ENCODE results near the gene ITIH1. TPM values are rescaled to one million over a fixed set of nuclear protein-coding genes. Genes with fewer than 3 reads are reported as not detected.

The ITIH1 gene
- total and polyA plus RNA-seq, 9 of the 15 experiments (the other 6 are each of a cell fraction or from before 2014, with no cell fraction given): 0.31 TPM; not detected in 8

DNA sequence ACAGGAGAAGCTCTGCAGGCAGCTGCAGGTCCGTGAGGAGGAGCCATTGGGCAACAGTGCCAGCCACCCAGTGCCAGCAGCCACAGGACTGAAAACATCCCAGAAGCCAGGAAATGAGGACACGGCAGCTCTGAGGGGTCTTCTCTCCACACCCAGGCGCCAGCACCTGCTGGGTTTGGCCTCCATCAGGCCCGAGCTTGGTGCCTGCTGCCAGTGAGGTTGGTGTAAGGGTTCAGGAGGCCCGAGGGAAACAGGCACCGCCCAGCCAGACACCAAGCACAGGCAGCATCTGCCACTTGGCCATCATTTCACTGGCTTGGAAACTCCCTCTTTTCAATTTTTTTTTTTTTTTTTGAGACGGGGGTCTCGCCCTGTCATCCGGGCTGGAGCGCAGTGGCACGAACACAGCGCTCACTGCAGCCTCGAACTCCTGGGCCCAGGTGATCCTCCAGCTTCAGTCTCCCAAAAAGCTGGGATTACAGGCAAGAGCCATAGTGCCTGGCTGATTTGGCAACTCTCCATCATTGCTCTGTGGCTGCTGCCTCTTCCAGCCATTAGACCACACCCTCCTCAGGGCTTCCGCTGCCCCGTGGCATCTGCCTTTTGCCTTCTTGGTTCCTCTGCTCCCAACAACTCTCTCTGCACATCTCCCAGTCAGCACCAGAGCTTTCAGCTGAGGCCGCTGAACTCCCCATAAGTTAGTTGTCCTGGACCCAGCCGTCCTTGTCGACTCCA is 15.7 kb downstream of the ITIH1 start:
- no peak overlapping the region for H3K4me2 ChIP-seq (ENCODE audit: insufficient read depth, low read length)
- WGBS (ENCODE audit: insufficient coverage, low coverage, missing lambda C conversion rate): 16% methylated on average over 6 of the region's 18 CpGs
- no peak for FAIRE-seq

DNA sequence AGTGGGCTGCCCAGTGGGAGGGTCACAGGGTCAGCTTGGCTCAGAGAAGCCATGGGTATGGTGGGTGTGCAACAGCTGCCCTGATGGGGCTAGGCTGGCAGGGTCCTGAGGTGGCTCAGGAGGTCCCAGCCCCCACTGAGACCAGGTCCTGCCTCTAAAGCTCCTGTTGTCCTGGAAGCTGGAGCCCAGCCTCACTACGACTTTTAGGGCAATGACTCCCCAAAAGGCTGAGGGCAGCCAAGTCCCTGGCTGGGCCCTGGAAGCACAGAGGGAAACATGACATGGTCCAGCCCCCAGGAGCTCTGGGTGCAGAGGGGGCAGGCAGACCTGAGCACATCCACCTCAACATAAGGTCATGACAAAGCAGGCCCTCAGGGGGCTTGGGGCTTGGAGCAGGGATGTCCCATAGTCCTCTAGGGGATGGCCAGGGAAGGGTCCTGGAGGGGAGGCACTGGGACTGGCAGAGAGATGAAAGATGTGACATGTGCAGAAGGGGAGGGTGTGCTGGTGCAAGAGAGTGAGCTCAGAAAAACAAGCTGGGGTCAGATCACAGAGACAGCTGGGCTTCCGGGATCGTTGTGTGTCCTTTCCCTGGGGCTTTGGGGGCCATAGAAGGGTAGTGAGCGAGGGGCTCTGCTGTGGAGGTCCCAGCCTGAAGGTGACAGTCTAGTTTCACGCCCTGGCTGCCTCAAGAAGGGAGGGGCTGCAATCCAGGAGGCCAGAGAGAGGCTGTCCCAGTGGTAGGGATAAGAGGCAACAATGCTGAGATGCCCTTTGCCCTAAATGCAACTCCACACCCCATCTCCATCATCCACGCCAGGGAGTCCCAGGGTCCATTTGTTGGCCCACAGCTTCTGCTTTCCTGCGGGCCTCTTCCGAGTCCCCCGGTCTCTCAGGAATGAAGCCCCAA is 16.6 kb downstream of the ITIH1 start:
- H3K4me3 ChIP-seq: no peak overlapping the region
- H3K9me3 ChIP-seq (replicated peaks; ENCODE audit: control insufficient read depth, insufficient read depth, low read depth, low read length): no peaks in the 10 kb centered on the region
- intact Hi-C loops (cut with micrococcal nuclease) (no loop called here), in situ Hi-C loops (cut with MboI) (no loop called here)
- no peaks in the 10 kb centered on the region for H3K36me3 ChIP-seq (ENCODE audit: control insufficient read depth, insufficient read depth, low read length)
- peaks cover 0 to 12% of the 10 kb centered on the region in 2 experiments; a peak in 2 of 5 replicates for H3K4me1 ChIP-seq (replicated peaks in 1 of 2; ENCODE audit: control insufficient read depth in 2 of 2, insufficient read depth in 2 of 2, low read length in 2 of 2)
- CTCF ChIA-PET (ENCODE audit: low intra/inter-chr PET ratio): no interaction called here
- peaks cover 0 to 26% of the 10 kb centered on the region in 2 experiments; a peak in 3 of 5 replicates for H3K27me3 ChIP-seq (ENCODE audit: control insufficient read depth in 2 of 2, insufficient read depth in 2 of 2, low read length in 2 of 2)
- POLR2A ChIA-PET: no interaction called here
- ATAC-seq (no peak), DNase-seq (ENCODE audit: extremely low read depth in 1 of 4, low spot score in 3 of 4) (no peak), FAIRE-seq (no peak)
- no peak overlapping the region for H3K9ac ChIP-seq (ENCODE audit: insufficient read depth in 1 of 2, low read depth in 2 of 2, low read length in 2 of 2)
- H3K79me2 ChIP-seq (ENCODE audit: control insufficient read depth, insufficient read depth, low read length): no peaks in the 10 kb centered on the region
- no peak overlapping the region for H2AFZ ChIP-seq (ENCODE audit: low read depth, low read length)
- H3K4me2 ChIP-seq (ENCODE audit: insufficient read depth, low read length): no peak overlapping the region
- no peak overlapping the region for H3K27ac ChIP-seq (ENCODE audit: extremely low read depth, low read depth, low read length)
- no TSS peak for BruUV-seq (replicated peaks)
- no peaks in the 10 kb centered on the region for H4K20me1 ChIP-seq (replicated peaks; ENCODE audit: control insufficient read depth, insufficient read depth, low read length)
- WGBS (ENCODE audit: insufficient coverage, low coverage, missing lambda C conversion rate): 39% methylated on average over 7 of the region's 9 CpGs
- H3K9me1 ChIP-seq (ENCODE audit: control insufficient read depth, insufficient read depth, low read length): no peaks in the 10 kb centered on the region
- TF ChIP-seq, protein P1, sequence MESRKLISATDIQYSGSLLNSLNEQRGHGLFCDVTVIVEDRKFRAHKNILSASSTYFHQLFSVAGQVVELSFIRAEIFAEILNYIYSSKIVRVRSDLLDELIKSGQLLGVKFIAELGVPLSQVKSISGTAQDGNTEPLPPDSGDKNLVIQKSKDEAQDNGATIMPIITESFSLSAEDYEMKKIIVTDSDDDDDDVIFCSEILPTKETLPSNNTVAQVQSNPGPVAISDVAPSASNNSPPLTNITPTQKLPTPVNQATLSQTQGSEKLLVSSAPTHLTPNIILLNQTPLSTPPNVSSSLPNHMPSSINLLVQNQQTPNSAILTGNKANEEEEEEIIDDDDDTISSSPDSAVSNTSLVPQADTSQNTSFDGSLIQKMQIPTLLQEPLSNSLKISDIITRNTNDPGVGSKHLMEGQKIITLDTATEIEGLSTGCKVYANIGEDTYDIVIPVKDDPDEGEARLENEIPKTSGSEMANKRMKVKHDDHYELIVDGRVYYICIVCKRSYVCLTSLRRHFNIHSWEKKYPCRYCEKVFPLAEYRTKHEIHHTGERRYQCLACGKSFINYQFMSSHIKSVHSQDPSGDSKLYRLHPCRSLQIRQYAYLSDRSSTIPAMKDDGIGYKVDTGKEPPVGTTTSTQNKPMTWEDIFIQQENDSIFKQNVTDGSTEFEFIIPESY (CRISPR knock-in tag; IDR thresholded peaks at IDR 0.05): no peak
- TF ChIP-seq FOSL1 (tag; conservative IDR thresholded peaks at IDR 0.05) (no peak), YY1 (IDR thresholded peaks at IDR 0.05; ENCODE audit: borderline replicate concordance in 1 of 3, control insufficient read depth in 1 of 3, extremely low read depth in 1 of 3, insufficient read depth in 3 of 3, insufficient read length in 1 of 3, insufficient replicate concordance in 2 of 3, low read depth in 1 of 3, low read length in 2 of 3) (no peak), GTF2E2 (tag; IDR thresholded peaks at IDR 0.05) (no peak), MCM3 (IDR thresholded peaks at IDR 0.05) (no peak)
- TF ChIP-seq, protein P2, sequence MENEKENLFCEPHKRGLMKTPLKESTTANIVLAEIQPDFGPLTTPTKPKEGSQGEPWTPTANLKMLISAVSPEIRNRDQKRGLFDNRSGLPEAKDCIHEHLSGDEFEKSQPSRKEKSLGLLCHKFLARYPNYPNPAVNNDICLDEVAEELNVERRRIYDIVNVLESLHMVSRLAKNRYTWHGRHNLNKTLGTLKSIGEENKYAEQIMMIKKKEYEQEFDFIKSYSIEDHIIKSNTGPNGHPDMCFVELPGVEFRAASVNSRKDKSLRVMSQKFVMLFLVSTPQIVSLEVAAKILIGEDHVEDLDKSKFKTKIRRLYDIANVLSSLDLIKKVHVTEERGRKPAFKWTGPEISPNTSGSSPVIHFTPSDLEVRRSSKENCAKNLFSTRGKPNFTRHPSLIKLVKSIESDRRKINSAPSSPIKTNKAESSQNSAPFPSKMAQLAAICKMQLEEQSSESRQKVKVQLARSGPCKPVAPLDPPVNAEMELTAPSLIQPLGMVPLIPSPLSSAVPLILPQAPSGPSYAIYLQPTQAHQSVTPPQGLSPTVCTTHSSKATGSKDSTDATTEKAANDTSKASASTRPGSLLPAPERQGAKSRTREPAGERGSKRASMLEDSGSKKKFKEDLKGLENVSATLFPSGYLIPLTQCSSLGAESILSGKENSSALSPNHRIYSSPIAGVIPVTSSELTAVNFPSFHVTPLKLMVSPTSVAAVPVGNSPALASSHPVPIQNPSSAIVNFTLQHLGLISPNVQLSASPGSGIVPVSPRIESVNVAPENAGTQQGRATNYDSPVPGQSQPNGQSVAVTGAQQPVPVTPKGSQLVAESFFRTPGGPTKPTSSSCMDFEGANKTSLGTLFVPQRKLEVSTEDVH (IDR thresholded peaks at IDR 0.05; ENCODE audit: low read depth, partially characterized antibody): no peak

More for the DNA sequence above, 15.7 kb downstream of the ITIH1 start:
- no peak overlapping the region for H3K27ac ChIP-seq (ENCODE audit: extremely low read depth, low read depth, low read length)
- H3K36me3 ChIP-seq (ENCODE audit: control insufficient read depth, insufficient read depth, low read length): no peaks in the 10 kb centered on the region
- H3K9me1 ChIP-seq (ENCODE audit: control insufficient read depth, insufficient read depth, low read length): no peaks in the 10 kb centered on the region
- ChIA-PET POLR2A (interaction anchor here (1.9 kb wide), 1 partner anchor 22 kb away, joined by 7 read pairs; the partner anchor contains the start of gene NEK4), CTCF (ENCODE audit: low intra/inter-chr PET ratio) (no interaction called here)
- no peaks in the 10 kb centered on the region for H3K79me2 ChIP-seq (ENCODE audit: control insufficient read depth, insufficient read depth, low read length)
- H3K9ac ChIP-seq (ENCODE audit: insufficient read depth in 1 of 2, low read depth in 2 of 2, low read length in 2 of 2): no peak overlapping the region; a peak in 1 of 4 replicates
- no peak for TF ChIP-seq NFATC3 (IDR thresholded peaks at IDR 0.05)
- DNase-seq (ENCODE audit: extremely low read depth in 1 of 4, low spot score in 3 of 4): no peak
- peaks cover 0 to 26% of the 10 kb centered on the region in 2 experiments; a peak in 3 of 5 replicates for H3K27me3 ChIP-seq (ENCODE audit: control insufficient read depth in 2 of 2, insufficient read depth in 2 of 2, low read length in 2 of 2)
- peaks cover 0 to 8% of the 10 kb centered on the region in 2 experiments; a peak in 2 of 5 replicates for H3K4me1 ChIP-seq (replicated peaks in 1 of 2; ENCODE audit: control insufficient read depth in 2 of 2, insufficient read depth in 2 of 2, low read length in 2 of 2)
- H3K9me3 ChIP-seq (replicated peaks; ENCODE audit: control insufficient read depth, insufficient read depth, low read depth, low read length): no peaks in the 10 kb centered on the region
- intact Hi-C loops (cut with micrococcal nuclease): no loop called here
- BruUV-seq (replicated peaks): no TSS peak
- no peak overlapping the region for H2AFZ ChIP-seq (ENCODE audit: low read depth, low read length)
- H4K20me1 ChIP-seq (replicated peaks; ENCODE audit: control insufficient read depth, insufficient read depth, low read length): no peaks in the 10 kb centered on the region
- no peak for ATAC-seq
- H3K4me3 ChIP-seq: no peak overlapping the region
- in situ Hi-C loops (cut with MboI): no loop called here
